Mesenchymal stem cell (in vitro differentiated cells and primary cell): ENCODE data around the gene HIVEP2.

ENCODE experiments used
- DNase-seq: peaks from one replicate; pipeline ENCODE4 v3.0.0-alpha.2; 2013
- H2AFZ ChIP-seq: one replicate; pipeline ENCODE4 v1.6.1; 2013; ENCODE audit warnings: low read depth, mild to moderate bottlenecking, control low read depth, inconsistent platforms, low read length, moderate library complexity
- H2AK5ac ChIP-seq: 2 replicates; pipeline ENCODE4 v1.6.1; 2013; ENCODE audit warnings: low read length, moderate library complexity, mild to moderate bottlenecking, inconsistent platforms; ENCODE audit not compliant: severe bottlenecking
- H2BK120ac ChIP-seq: one replicate; pipeline ENCODE4 v1.6.1; 2013; ENCODE audit warnings: low read depth, mild to moderate bottlenecking, inconsistent platforms, low read length, moderate library complexity
- H2BK12ac ChIP-seq, 2 experiments: one replicate each; pipeline ENCODE4 v1.6.1; 2013; ENCODE audit warnings: inconsistent platforms in 2 of 2, low read length in 2 of 2, mild to moderate bottlenecking in 2 of 2, moderate library complexity in 2 of 2, control low read depth in 1 of 2
- H2BK15ac ChIP-seq: one replicate; pipeline ENCODE4 v1.6.1; 2013; ENCODE audit warnings: mild to moderate bottlenecking, low read depth, inconsistent platforms; ENCODE audit not compliant: poor library complexity, severe bottlenecking
- H2BK5ac ChIP-seq: 2 replicates; pipeline ENCODE4 v1.6.1; 2013; ENCODE audit warnings: low read depth, mild to moderate bottlenecking, low read length, control low read depth, inconsistent platforms; ENCODE audit not compliant: poor library complexity, severe bottlenecking
- H3K14ac ChIP-seq, 2 experiments: one replicate each; pipeline ENCODE4 v1.6.1; 2013; ENCODE audit warnings: inconsistent platforms in 2 of 2, low read length in 2 of 2, control low read depth in 1 of 2, mild to moderate bottlenecking in 1 of 2, moderate library complexity in 1 of 2
- H3K18ac ChIP-seq, 2 experiments: one replicate each; pipeline ENCODE4 v1.6.1; 2013; ENCODE audit warnings: inconsistent platforms in 2 of 2, low read length in 2 of 2, control low read depth in 1 of 2, low read depth in 1 of 2, mild to moderate bottlenecking in 1 of 2
- H3K23ac ChIP-seq, 2 experiments: one replicate each; pipeline ENCODE4 v1.6.1; 2013; ENCODE audit warnings: inconsistent platforms in 2 of 2, low read length in 2 of 2, mild to moderate bottlenecking in 2 of 2, moderate library complexity in 2 of 2, control low read depth in 1 of 2
- H3K27ac ChIP-seq: 2 replicates; pipeline ENCODE4 v1.5.1; 2013; ENCODE audit warnings: mild to moderate bottlenecking, moderate library complexity, low read length, control low read depth, inconsistent platforms; ENCODE audit not compliant: poor library complexity, severe bottlenecking
- H3K27me3 ChIP-seq, 2 experiments: 2 replicates each; pipeline versions ENCODE4 v1.6.1 to v1.7.0; 2013; ENCODE audit warnings: low read length in 2 of 2, mild to moderate bottlenecking in 2 of 2, moderate library complexity in 2 of 2, control low read depth in 1 of 2, inconsistent platforms in 1 of 2; ENCODE audit not compliant: control insufficient read depth in 1 of 2, insufficient read depth in 1 of 2
- H3K36me3 ChIP-seq, 2 experiments: 2 replicates each; pipeline versions ENCODE4 v1.6.1 to v1.7.0; 2013; ENCODE audit warnings: low read length in 2 of 2, control low read depth in 1 of 2, inconsistent platforms in 1 of 2, low read depth in 1 of 2, mild to moderate bottlenecking in 1 of 2; ENCODE audit not compliant: insufficient read depth in 2 of 2, control insufficient read depth in 1 of 2
- H3K4ac ChIP-seq, 2 experiments: one replicate each; pipeline ENCODE4 v1.6.1; 2013; ENCODE audit warnings: inconsistent platforms in 2 of 2, low read length in 2 of 2, mild to moderate bottlenecking in 2 of 2, moderate library complexity in 2 of 2, control low read depth in 1 of 2, low read depth in 1 of 2
- H3K4me1 ChIP-seq: 2 replicates; pipeline ENCODE4 v1.6.1; 2013; ENCODE audit warnings: low read depth, low read length, control low read depth; ENCODE audit not compliant: control insufficient read depth, insufficient read depth
- H3K4me2 ChIP-seq: 2 replicates; pipeline ENCODE4 v1.6.1; 2013; ENCODE audit warnings: low read length, mild to moderate bottlenecking, inconsistent platforms; ENCODE audit not compliant: poor library complexity, severe bottlenecking
- H3K4me3 ChIP-seq, 2 experiments: 2 replicates each; pipeline versions ENCODE4 v1.5.1 to v1.7.0; 2013; ENCODE audit warnings: low read length in 2 of 2, mild to moderate bottlenecking in 2 of 2, control low read depth in 1 of 2, low read depth in 1 of 2; ENCODE audit not compliant: insufficient read depth in 1 of 2
- H3K79me1 ChIP-seq: replicated peaks from 2 replicates; pipeline ENCODE4 v1.6.1; 2013; ENCODE audit warnings: mild to moderate bottlenecking, control low read depth, low read length, inconsistent platforms; ENCODE audit not compliant: poor library complexity, severe bottlenecking
- H3K9ac ChIP-seq: 2 replicates; pipeline ENCODE4 v1.7.0; 2013; ENCODE audit warnings: mild to moderate bottlenecking, low read length, moderate library complexity
- H3K9me3 ChIP-seq: 2 replicates; pipeline ENCODE4 v1.7.0; 2013; ENCODE audit warnings: mild to moderate bottlenecking, low read length; ENCODE audit not compliant: control insufficient read depth
- H4K8ac ChIP-seq: one replicate; pipeline ENCODE4 v1.6.1; 2013; ENCODE audit warnings: inconsistent platforms, mild to moderate bottlenecking, low read length, moderate library complexity
- H4K91ac ChIP-seq: one replicate; pipeline ENCODE4 v1.6.1; 2013; ENCODE audit warnings: mild to moderate bottlenecking, low read length, inconsistent platforms
- WGBS: methylation state at CpG from one replicate; pipeline ENCODE4 v1.1.7; 2013; ENCODE audit warnings: mixed read lengths; 5-methylcytosine and 5-hydroxymethylcytosine counted together

The HIVEP2 gene

DNA sequence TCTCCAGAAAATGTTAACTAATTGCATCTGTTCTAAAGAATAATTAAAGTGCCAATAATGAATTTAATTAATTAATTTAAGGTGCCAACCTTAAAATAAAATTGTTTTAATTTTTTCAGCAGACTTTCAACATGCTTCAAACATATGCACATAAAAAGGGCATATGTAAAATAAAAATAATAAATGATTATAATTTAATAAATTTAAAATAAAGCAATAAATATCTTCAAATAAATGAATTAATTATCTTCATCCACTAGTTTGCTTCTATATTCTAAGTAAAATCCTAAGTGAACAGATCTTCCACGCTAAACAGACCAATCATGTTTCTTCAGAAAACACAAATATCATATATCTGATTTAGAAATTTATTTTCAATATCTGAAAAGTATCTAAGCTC is 119.2 kb downstream of the HIVEP2 start:
- Histone ChIP-seq H3K4me3 (no peak overlapping the region), H3K9ac (no peak overlapping the region), H2BK12ac (no peak overlapping the region), H3K23ac (no peak overlapping the region), H3K27ac (no peak overlapping the region), H2BK15ac (no peak overlapping the region), H3K4ac (no peak overlapping the region), H3K36me3 (peaks cover 0 to 2% of the 10 kb centered on the region in 2 experiments), H4K8ac (no peak overlapping the region), H3K9me3 (no peaks in the 10 kb centered on the region), H3K79me1 (peaks cover 25% of the 10 kb centered on the region), H4K91ac (no peak overlapping the region), H2BK5ac (no peak overlapping the region), H3K4me1 (peaks cover 4% of the 10 kb centered on the region), H3K14ac (no peak overlapping the region), H3K18ac (no peak overlapping the region), H2AFZ (no peak overlapping the region), H2BK120ac (no peak overlapping the region), H3K27me3 (no peaks in the 10 kb centered on the region), H3K4me2 (no peak overlapping the region), H2AK5ac (no peak overlapping the region)
- WGBS, result no CpG with 5 or more reads among the region's 1 CpG
- DNase-seq, result no peak

DNA sequence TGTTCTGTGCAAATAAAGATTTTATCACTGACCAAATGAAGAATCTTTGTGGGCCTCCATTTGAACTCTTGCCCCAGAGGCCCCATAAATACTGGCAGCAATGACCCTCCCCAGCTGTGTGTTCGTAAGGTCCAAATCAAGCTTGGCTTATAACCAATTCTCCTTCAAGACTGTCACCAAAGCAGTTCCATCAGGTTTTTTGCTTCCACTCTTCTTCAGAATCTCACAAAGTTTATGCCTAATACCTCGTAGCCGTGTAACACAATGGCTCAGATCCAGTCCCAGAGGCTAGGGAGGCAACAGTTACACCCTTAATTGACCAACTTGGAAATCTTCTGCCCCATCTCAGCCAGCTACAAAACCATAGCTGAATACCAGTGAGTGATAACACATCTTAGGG is 120.5 kb downstream of the HIVEP2 start:
- no peaks in the 10 kb centered on the region for H3K27me3 ChIP-seq
- H4K91ac ChIP-seq, result no peak overlapping the region
- H3K4me2 ChIP-seq, result no peak overlapping the region
- 100% methylated on average over 1 of the region's 3 CpGs for WGBS
- peaks cover 2% of the 10 kb centered on the region for H3K4me1 ChIP-seq
- H3K14ac ChIP-seq, result no peak overlapping the region
- no peak overlapping the region for H3K4ac ChIP-seq
- H2BK15ac ChIP-seq, result peak overlapping the region; percentile 16
- H3K18ac ChIP-seq, result no peak overlapping the region
- peaks cover 23% of the 10 kb centered on the region for H3K79me1 ChIP-seq
- peak overlapping the region; percentile 69 for H2AK5ac ChIP-seq
- H3K9me3 ChIP-seq, result no peaks in the 10 kb centered on the region
- H3K4me3 ChIP-seq, result no peak overlapping the region
- H3K27ac ChIP-seq, result no peak overlapping the region
- H2BK12ac ChIP-seq, result no peak overlapping the region
- DNase-seq, result no peak
- no peak overlapping the region for H4K8ac ChIP-seq
- no peak overlapping the region for H2BK5ac ChIP-seq
- H2BK120ac ChIP-seq, result no peak overlapping the region
- no peak overlapping the region for H2AFZ ChIP-seq
- peaks cover 0 to 2% of the 10 kb centered on the region in 2 experiments for H3K36me3 ChIP-seq
- H3K23ac ChIP-seq, result no peak overlapping the region
- no peak overlapping the region for H3K9ac ChIP-seq

DNA sequence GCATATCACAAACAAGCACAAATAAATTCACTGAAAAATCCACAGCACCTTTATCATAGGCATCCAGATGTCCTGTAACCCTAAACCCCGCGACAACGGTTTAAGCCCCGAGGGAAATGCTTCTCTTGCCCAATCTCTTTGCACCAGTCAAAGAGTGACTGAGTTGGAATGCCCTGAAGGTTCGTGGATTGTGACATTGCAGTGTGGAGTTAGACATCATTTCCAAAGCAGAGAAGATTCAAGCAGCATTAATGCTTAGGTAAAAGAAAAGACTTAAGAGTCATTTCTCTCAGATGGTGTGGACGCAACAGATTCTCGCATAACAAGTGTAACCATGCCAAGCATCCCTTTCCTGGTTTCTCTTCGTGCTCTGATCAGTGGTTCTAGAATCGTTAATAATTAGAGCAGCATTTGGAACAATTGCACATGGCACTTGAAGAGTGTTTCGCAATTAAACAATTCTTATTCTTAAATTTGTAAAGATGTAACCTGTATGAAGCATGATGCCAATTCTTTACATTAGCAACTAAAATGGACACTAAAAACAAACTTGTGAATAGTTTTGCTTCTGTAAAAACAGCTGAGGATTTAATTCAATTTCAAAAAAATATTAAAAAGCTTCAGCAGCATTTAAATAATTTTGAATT is 121.6 kb downstream of the HIVEP2 start:
- Histone ChIP-seq H2BK120ac (no peak overlapping the region), H3K23ac (no peak overlapping the region), H3K4me1 (peaks cover 2% of the 10 kb centered on the region), H3K27ac (no peak overlapping the region), H4K91ac (no peak overlapping the region), H3K4me3 (no peak overlapping the region), H2AK5ac (no peak overlapping the region), H2AFZ (no peak overlapping the region), H3K9ac (no peak overlapping the region), H4K8ac (no peak overlapping the region), H3K27me3 (no peaks in the 10 kb centered on the region), H3K36me3 (peaks cover 0 to 2% of the 10 kb centered on the region in 2 experiments), H2BK5ac (no peak overlapping the region), H2BK12ac (no peak overlapping the region), H3K79me1 (peaks cover 22% of the 10 kb centered on the region), H3K18ac (no peak overlapping the region), H2BK15ac (peak overlapping the region; percentile 16), H3K14ac (no peak overlapping the region), H3K4me2 (no peak overlapping the region), H3K4ac (no peak overlapping the region), H3K9me3 (no peaks in the 10 kb centered on the region)
- DNase-seq, result no peak
- 83% methylated on average over 9 of the region's 10 CpGs for WGBS

DNA sequence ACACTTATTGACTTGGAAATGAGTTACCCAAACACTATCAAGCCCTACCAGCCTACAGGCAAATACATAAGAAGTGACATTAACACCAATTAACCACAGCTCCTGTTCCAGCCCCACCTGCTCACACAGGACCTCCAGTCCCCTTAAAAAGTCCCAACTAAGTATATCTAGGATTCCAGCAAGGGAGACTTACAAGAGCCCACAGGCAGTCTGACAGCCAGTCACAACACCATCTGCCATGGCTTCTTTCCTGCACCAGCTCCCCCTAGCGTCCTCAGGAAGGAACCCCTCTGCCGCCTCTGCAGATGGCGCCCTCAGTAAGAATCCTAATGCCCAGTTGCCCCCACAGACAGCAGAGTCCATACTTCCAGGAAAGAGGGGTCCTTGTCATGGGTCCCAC is 122.1 kb downstream of the HIVEP2 start:
- Histone ChIP-seq H3K27ac (no peak overlapping the region), H4K91ac (no peak overlapping the region), H3K4ac (no peak overlapping the region), H2BK15ac (peak overlapping the region; percentile 16), H3K27me3 (no peaks in the 10 kb centered on the region), H3K4me1 (peaks cover 2% of the 10 kb centered on the region), H2AK5ac (no peak overlapping the region), H3K4me2 (no peak overlapping the region), H2BK120ac (no peak overlapping the region), H3K9me3 (no peaks in the 10 kb centered on the region), H3K9ac (no peak overlapping the region), H3K4me3 (no peak overlapping the region), H4K8ac (no peak overlapping the region), H2BK12ac (no peak overlapping the region), H3K79me1 (peaks cover 22% of the 10 kb centered on the region), H2AFZ (no peak overlapping the region), H2BK5ac (no peak overlapping the region), H3K14ac (no peak overlapping the region), H3K18ac (no peak overlapping the region), H3K23ac (no peak overlapping the region), H3K36me3 (peaks cover 0 to 2% of the 10 kb centered on the region in 2 experiments)
- WGBS, result 65% methylated on average over 3 of the region's 3 CpGs
- DNase-seq, result no peak
